Muscle of arm (tissue), 12 donors: ENCODE results near the gene UNC80. TPM values are rescaled to one million over a fixed set of nuclear protein-coding genes. Genes with fewer than 3 reads are reported as not detected.

Experiments
- DNase-seq: peaks from one replicate; pipeline ENCODE4 v3.0.0-alpha.2; 2013
- polyA plus RNA-seq, 12 donors: library from polyadenylated mRNA; unstranded; fragments of 120-200 nt; gene quantifications; one replicate each; pipeline ENCODE4 v1.2.1, GENCODE V29; 2013; ENCODE audit not compliant: insufficient read length in 12 of 12

The UNC80 gene
- polyA plus RNA-seq, 12 donors: 0.97 to 4.3 (median 2.1) TPM; not detected in 1

DNA sequence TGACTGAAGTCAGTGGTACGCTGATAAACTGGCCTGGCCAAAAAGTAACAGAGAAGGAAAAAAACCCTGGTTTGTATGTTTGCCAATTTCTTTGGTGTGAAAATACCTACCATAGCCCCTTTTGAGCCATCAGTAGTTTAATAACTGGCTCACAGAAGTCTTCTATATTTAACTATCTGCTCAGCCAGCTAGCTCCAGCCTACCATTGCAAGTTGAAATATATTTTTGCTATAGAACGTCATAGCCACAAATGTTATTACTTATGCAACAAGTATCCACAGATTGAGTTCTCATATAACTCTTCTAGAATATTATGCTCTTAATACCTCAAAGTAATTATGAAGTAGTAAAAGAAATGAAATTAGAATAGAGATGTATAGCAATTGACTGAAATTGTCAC, 256.0 kb downstream of the UNC80 start:
- DNase-seq: no peak

- DNase-seq: no peak
Measured at GRCh38 chr2:210028178-210028577, 256.5 kb downstream of the UNC80 start.

DNA sequence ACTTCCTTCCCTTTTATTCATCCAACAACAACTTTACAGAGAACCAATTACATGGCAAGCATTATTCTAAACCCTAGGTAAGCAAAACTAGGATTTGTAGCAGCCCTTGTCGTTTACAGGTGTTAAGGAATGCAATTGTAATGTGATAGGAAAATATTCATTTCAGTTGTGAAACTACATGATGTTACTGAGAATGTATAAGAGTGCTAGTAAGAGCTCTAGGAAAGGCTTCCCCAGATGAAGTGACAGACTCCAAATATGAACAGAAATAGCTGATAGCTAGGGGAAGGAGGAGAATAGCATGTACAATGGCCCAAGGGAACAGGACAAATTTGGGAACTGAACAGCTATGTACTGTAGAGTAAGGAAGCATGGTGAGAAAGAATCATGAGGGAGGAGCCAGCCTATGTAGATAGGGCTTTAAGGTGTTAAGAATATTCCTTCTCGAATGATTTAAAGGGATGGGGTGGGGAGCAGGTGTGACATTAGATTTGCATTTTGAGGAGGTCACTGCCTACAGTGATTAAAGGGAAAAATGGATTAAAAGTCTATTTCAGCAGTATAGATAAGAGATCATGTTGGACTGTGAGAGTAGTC, 262.6 kb downstream of the UNC80 start:
- no peak for DNase-seq

DNA sequence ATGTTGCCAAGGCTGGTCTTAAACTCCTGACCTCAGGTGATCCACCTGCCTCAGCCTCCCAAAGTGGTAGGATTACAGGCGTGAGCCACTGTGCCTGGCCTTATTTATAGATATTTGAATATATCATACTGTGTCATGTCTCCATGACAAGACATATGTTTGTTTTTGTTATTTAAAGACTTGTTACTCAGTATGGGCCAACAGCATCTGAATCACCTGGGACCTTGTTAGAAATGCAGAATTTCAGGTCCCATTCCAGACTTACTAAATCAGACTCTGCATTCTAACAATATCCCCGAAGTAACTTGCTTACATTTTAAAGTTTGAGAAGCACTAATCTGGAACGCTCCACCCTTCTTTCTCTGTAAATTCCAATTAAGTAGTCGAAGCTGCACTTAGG, 264.0 kb downstream of the UNC80 start:
- no peak for DNase-seq

- no peak for DNase-seq
Measured at GRCh38 chr2:210038078-210038477, 266.4 kb downstream of the UNC80 start.

- no peak for DNase-seq
Measured at GRCh38 chr2:210046851-210047500, 275.3 kb downstream of the UNC80 start.

Other genes starting within 250 kb of the UNC80 start
- gene RPE, start 230.8 kb downstream of the UNC80 start, polyA plus RNA-seq: 10 to 100 TPM in 11 of 12 donors, not detected in 1; 23.8 to 34.1 (median 28.5) TPM